ENCODE results near the gene KREMEN1.
"Not testable (repeated sequence)": the region's sequence is repeated elsewhere in the genome, so short reads cannot be mapped to it uniquely, and the experiment has no call there.

The KREMEN1 gene

GRCh38 chr22:29103121-29103520 is 30.3 kb downstream of the KREMEN1 start:
- DNase-seq (ENCODE audit: low spot score), result no peak

- no peak for DNase-seq (ENCODE audit: low spot score)
These were observed 32.6 kb downstream of the KREMEN1 start for GRCh38 chr22:29105468-29105867.

- DNase-seq (ENCODE audit: low spot score), result no peak
These were observed 34.0 kb downstream of the KREMEN1 start for GRCh38 chr22:29106839-29107238.

- no peak for DNase-seq (ENCODE audit: low spot score)
These were observed 35.3 kb downstream of the KREMEN1 start for GRCh38 chr22:29108137-29108536.

DNA sequence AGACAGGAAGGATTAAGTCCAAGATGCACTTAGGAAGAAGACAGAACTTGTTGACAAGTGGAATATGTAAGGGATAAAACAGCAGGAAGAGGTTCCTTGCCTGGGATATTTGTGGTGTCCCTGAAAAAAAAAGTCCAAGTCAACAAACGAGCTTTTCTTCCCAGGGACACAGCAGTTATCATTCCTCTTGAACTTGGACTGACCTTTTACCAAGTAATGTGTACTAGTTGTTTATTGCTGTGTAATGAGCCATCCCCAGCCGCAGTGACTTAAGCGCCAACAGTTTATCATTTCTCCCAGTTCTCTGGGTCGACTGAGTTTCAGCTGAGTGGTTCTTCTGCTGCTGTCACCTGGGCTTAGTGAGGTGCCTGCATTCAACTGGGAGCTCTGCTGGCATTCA is 37.0 kb downstream of the KREMEN1 start:
- DNase-seq (ENCODE audit: low spot score), result no peak

DNA sequence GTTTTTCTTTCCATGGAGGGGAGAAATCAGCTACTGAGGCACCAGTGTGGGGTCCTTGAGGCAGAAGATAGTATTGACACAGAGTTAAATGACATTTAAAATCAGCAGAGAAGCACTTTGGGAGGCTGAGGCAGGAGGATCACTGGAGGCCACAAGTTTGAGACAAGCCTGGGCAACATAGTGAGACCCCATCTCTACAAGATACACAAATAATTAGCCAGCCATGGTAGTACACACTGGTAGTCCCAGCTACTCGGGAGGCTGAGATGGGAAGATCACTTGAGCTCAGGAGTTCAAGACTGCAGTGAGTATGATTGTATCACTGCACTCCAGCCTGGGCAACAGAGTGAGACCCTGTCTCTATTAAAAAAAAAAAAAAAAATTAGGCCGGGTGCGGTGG is 38.1 kb downstream of the KREMEN1 start:
- DNase-seq (ENCODE audit: low spot score), result no peak

GRCh38 chr22:29112121-29112520 is 39.3 kb downstream of the KREMEN1 start:
- no peak for DNase-seq (ENCODE audit: low spot score)

GRCh38 chr22:29112681-29113080 is 39.8 kb downstream of the KREMEN1 start:
- no peak for DNase-seq (ENCODE audit: low spot score)

DNA sequence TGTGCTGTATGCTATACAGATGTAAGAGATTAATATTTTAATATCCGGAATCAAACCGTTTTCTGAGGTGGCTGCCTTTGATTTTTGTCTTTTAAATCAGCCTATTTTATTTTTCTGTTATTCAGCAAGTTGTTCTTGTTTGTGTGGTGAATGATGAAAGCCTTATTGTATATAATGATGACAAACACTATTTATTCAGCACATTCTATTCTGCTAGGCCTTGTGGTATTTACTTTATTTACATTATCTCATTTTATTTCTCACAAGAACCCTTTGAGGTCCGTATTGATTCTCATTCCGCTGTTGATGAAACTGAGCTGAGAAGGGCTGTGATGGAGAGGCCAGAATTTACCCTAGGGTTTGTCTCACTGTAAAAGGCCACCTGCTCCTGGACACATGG is 40.5 kb downstream of the KREMEN1 start:
- DNase-seq (ENCODE audit: low spot score), result no peak

DNA sequence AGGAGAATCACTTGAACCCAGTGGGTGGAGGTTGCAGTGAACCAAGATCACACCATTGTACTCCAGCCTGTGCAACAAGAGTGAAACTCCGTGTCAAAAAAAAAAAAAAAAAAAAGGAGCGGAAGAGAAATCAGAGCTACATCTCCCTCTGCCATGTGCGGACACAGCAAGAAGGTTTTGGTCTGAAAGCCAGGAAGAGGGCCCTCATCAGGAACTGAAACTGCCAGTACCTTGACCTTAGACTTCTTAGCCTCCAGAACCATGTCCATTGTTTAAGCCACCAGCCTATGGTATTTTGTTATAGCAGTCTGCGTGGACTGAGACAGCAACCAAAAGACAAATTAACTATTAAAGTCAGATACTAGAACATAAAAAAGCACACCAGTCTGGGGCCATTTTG is 41.6 kb downstream of the KREMEN1 start:
- DNase-seq (ENCODE audit: low spot score), result no peak

GRCh38 chr22:29115682-29116288 is 43.0 kb downstream of the KREMEN1 start:
- no peak for DNase-seq (ENCODE audit: low spot score)

- no peak for DNase-seq (ENCODE audit: low spot score)
These were observed 43.7 kb downstream of the KREMEN1 start for GRCh38 chr22:29116397-29117123.

- DNase-seq (ENCODE audit: low spot score), result no peak
These were observed 45.1 kb downstream of the KREMEN1 start for GRCh38 chr22:29117799-29118477.

DNA sequence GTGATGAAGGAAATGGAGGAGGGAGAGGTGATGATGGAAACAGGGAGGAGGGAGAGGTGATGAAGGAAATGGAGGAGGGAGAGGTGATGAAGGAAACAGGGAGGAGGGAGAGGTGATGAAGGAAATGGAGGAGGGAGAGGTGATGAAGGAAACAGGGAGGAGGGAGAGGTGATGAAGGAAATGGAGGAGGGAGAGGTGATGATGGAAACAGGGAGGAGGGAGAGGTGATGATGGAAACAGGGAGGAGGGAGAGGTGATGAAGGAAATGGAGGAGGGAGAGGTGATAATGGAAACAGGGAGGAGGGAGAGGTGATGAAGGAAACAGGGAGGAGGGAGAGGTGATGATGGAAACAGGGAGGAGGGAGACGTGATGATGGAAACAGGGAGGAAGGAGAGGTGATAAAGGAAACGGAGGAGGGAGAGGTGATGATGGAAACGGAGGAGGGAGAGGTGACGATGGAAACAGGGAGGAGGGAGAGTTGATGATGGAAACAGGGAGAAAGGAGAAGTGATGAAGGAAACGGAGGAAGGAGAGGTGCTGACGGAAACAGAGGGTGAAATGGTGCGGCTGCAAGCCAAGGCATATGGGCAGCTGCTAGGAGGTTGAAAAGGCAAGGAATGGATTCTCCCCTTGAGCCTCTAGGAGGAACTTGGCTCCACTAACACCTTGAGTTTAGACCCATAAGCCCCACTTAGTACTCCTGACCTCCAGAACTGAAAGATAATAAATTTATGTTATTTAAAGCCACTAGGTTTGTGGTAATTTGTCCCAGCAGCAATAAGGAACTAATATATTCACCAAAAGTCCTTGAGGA is 47.5 kb downstream of the KREMEN1 start:
- DNase-seq (ENCODE audit: low spot score), result not testable (repeated sequence)

DNA sequence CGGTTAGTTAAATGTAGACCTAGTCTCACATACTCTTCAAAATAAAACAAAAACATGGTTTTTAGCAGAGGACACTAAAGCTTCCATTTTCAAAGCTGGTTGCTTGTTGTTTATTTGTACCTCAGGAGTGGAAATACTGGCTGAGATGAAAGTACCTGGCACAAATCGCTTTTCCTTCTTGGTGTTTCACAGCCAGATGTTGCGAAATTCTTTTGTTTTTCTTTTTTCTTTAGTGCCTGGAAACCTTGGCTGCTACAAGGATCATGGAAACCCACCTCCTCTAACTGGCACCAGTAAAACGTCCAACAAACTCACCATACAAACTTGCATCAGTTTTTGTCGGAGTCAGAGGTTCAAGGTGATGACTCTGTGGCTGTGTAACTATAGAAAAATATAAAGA is 48.3 kb downstream of the KREMEN1 start:
- no peak for DNase-seq (ENCODE audit: low spot score)

GRCh38 chr22:29122041-29122440 is 49.2 kb downstream of the KREMEN1 start:
- no peak for DNase-seq (ENCODE audit: low spot score)

DNA sequence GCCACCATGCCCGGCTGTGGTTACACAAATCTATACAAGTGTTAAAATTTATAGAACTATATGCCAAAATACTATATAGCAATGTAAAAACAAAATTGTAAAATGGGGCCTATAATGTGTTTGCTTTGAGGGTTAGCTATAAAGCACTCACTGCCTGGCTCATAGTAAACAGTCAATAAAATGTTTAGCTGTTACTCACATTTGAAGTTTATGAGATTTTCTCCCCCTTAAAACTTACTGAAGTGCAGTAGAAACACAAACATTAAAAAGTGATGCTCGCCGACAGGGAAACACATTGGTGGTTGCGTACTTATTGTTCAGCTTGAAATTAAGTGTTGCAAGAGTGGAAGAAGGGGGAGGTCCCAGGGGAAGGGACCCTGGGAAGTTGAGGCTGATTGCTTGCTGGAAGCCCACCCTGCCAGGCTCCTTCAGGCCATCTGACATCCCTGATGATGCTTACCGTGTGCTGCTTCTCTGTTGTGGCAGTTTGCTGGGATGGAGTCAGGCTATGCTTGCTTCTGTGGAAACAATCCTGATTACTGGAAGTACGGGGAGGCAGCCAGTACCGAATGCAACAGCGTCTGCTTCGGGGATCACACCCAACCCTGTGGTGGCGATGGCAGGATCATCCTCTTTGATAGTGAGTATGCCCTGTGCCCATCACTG is 52.1 kb downstream of the KREMEN1 start:
- DNase-seq (ENCODE audit: low spot score), result no peak

- DNase-seq (ENCODE audit: low spot score), result no peak
These were observed 52.6 kb downstream of the KREMEN1 start for GRCh38 chr22:29125443-29125778.

DNA sequence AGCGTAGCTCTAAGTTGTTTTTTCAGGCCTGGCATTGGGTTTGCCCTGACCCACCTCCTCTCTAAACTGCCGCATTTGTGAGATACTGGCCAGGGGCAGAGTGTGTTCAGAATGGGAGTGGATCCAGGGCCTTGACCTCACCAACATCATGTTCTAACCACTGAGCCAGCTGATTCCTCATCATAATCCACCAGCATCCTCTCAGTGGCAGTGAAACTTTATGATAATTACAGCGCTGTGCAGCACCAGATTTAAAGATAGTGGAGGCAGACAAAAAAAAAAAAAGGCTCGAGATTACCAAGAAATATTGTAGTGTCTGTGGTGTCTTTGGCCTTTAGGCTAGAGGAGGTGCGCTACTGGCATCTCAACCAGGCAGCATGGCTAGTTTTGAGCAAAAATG is 53.0 kb downstream of the KREMEN1 start:
- DNase-seq (ENCODE audit: low spot score), result no peak

DNA sequence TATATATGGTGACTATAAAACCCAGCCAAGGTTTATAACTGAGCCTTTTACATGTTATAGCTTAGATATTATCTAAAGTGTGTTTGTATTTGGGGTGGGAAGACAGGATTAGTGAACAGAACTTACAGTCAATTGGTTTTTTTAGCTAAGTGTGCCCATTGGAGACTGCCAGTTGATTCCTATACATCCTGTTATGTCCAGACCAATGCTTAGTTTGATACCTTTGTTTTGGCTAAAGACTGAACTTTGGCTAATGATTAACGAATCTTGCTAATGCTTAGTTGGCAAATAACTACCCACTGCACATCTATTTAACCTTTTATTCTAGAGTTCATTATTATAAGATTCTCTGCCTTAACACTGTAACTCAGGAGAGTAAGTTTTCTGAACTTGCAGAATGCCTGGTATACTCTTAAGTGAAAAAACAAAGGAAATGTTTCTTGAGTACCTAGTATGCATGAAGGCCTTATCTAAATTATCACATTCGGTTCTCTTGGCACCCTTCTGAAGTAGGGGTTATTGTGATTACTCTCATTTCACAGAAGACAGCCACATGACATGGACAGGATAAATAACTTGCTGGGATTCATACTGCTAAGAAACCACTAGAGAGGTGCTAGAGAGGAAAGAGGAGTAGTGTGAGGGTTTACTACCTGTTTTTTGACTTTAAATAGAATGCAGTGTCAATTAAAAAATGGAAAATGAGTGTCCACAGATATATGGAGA is 54.0 kb downstream of the KREMEN1 start:
- DNase-seq (ENCODE audit: low spot score), result no peak
